OCI-LY1 (cell line): Measurements from ENCODE around the gene RWDD3.

Experiments used
- EZH2 ChIP-seq: fragments of 200-600 bp; sonication (generic), shearing (Covaris generic); IDR thresholded peaks from 2 replicates; pipeline ENCODE4 v1.8.0; 2017; ENCODE audit warnings: borderline replicate concordance, mixed run types, mild to moderate bottlenecking, antibody characterized with exemption, low read length, moderate library complexity, mixed read lengths
- TF ChIP-seq, protein P1 (sequence below): fragments of 200-600 bp; sonication (generic), shearing (Covaris generic); IDR thresholded peaks from 2 replicates; pipeline ENCODE4 v1.5.1; 2017; ENCODE audit warnings: mild to moderate bottlenecking, antibody characterized with exemption, low read length, moderate library complexity, mixed read lengths

- TF ChIP-seq, protein P1, sequence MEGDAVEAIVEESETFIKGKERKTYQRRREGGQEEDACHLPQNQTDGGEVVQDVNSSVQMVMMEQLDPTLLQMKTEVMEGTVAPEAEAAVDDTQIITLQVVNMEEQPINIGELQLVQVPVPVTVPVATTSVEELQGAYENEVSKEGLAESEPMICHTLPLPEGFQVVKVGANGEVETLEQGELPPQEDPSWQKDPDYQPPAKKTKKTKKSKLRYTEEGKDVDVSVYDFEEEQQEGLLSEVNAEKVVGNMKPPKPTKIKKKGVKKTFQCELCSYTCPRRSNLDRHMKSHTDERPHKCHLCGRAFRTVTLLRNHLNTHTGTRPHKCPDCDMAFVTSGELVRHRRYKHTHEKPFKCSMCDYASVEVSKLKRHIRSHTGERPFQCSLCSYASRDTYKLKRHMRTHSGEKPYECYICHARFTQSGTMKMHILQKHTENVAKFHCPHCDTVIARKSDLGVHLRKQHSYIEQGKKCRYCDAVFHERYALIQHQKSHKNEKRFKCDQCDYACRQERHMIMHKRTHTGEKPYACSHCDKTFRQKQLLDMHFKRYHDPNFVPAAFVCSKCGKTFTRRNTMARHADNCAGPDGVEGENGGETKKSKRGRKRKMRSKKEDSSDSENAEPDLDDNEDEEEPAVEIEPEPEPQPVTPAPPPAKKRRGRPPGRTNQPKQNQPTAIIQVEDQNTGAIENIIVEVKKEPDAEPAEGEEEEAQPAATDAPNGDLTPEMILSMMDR, result no peak
- TF ChIP-seq EZH2, result no peak
These were observed 18.4 kb downstream of the RWDD3 start for GRCh38 chr1:95252422-95252821.
